HG02884 (cell line): ENCODE data around the gene NAA35.
"Not testable (repeated sequence)": the region's sequence is repeated elsewhere in the genome, so short reads cannot be mapped to it uniquely, and the experiment has no call there.

Experiments used
- ATAC-seq: cut with Tn5 transposase; IDR thresholded peaks from one replicate; pipeline ENCODE4 v1.9.1; 2021; ENCODE audit warnings: mild to moderate bottlenecking, moderate library complexity; ENCODE audit not compliant: unreplicated experiment

NAA35 gene

GRCh38 chr9:85940832-85941621 lies at the start of gene NAA35:
NAA35 (plus strand) TSS chr9:85941146; CDS start chr9:85942160, 1,014 bp downstream.
- ATAC-seq: peak; percentile 89

- ATAC-seq: no peak
Measured at GRCh38 chr9:85892401-85892800, 48.5 kb upstream of the NAA35 start.

DNA sequence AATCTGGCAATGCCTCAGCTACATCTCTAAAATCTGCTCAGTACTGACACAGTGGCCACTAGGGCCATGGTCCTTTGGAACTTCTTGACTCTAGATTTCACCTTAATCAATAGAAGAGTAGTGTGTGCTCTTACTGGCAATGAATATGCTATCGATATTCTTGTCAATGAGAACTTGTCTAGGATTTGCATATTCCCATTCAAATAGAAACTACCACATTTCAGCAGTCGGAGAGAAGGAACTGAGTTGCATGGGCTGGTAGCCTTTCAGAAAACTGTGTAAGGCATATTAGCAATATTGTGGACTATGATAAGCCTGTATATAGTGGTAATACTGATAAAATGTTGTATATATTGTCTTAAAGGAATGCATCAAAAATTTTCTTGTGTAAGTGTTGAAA lies 45.3 kb upstream of the NAA35 start:
- ATAC-seq: peak; percentile 60

DNA sequence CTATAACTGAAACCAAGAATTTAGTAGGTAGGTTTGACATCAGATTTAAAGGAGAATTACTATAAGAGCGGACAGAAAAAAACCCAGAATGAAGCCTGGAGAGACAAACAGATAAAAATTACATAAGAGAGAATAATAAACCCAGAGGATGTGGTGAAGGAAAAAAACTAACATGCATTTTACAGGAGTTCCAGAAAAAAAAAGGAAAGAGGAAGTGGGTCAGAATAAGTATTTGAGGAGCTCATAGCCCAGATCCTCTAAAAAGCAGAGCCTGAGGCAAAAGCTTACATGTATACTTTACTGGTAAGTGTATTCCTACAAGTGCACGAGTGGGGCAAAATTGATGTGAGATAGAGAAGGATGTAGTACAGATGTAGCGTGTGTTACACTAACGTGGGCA lies 43.1 kb upstream of the NAA35 start:
- no peak for ATAC-seq

GRCh38 chr9:85898332-85898731 lies 42.6 kb upstream of the NAA35 start:
- no peak for ATAC-seq

DNA sequence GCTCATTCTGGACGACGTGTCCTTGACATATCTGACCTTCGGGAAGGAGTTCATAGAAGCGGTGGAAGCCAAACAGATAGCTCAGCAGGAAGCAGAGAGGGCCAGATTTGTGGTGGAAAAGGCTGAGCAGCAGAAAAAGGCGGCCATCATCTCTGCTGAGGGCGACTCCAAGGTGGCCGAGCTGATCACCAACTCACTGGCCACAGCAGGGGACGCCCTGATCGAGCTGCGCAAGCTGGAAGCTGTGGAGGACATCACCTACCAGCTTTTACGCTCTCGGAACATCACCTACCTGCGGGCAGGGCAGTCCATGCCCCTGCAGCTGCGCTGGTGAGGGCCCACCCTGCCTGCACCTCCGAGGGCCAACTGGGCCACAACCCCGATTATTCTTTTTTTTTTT lies 41.6 kb upstream of the NAA35 start:
- ATAC-seq: no peak

GRCh38 chr9:85900504-85901201 lies 40.3 kb upstream of the NAA35 start:
- ATAC-seq: no peak

GRCh38 chr9:85904975-85905374 lies 36.0 kb upstream of the NAA35 start:
- ATAC-seq: no peak

- ATAC-seq: no peak
Measured at GRCh38 chr9:85905957-85906356, 35.0 kb upstream of the NAA35 start.

- no peak for ATAC-seq
Measured at GRCh38 chr9:85909390-85909789, 31.6 kb upstream of the NAA35 start.

DNA sequence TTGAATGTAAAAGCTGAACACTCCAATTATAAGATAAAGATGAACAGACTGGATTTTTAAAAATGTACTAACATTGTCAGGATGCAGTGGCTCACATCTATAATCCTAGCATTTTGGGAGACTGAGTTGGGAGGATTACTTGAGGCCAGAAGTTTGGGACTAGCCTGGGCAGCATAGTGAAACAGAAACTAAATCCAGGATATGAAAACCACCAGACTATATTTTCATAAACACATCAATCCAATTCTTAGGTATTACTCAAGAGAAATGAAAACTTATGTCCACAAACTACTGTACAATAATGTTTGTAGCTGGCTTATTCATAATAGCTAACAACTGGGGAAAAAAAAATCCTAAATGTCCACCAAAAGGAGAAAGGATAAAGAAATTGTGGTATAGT lies 26.8 kb upstream of the NAA35 start:
- no peak for ATAC-seq

- no peak for ATAC-seq
Measured at GRCh38 chr9:85917756-85918155, 23.2 kb upstream of the NAA35 start.

- no peak for ATAC-seq
Measured at GRCh38 chr9:85925493-85925892, 15.5 kb upstream of the NAA35 start.

DNA sequence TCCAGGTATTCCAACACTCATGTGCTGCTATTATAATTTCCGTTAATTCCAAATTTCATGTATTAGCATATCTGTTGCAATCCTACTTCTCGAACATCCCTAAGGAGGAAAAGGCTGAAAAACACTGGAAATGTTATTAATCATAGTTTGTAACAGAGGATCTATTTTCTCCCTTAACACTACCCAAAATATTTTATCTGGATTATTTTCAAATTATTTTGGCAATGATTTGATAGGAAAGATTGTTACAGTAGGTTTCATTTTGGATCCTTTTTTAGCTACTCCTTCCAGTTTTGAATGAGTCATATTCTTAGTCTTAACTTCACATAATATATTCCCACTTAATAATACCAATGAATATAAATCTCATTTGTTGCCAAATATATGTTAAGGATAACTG lies 13.9 kb upstream of the NAA35 start:
- ATAC-seq: no peak

DNA sequence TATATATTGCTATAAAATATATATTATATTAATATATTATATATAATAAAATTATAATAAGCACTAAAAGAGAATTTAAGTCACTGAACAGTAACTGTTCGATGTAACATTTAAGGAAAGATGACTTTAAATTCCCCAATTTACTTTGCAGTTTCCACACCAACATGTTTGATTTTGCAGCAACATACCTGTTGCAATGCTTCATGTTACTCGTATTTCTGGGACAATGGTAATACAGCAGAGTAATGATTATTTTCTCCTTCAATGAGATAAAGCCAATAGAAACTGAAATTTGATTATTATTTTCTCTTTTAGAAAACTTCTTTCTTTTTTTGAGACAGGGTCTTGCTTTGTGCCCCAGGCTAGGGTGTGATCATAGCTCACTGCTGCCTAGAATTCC lies 9.5 kb upstream of the NAA35 start:
- no peak for ATAC-seq

DNA sequence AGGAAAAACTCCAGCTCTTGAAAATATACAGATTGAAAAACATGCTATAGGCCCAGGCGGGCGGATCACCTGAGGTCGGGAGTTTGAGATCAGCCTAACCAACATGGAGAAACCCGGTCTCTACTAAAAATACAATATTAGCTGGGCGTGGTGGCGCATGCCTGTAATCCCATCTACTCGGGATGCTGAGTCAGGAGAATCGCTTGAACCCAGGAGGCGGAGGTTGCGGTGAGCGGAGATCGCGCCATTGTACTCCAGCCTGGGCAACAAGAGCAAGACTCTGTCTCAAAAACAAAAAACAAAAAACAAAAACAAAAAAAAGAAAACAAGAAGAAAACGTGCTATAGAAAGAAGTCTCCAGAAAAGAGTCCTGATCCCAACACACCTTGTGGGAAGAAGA lies 5.0 kb upstream of the NAA35 start:
- ATAC-seq: not testable (repeated sequence)

GRCh38 chr9:85940275-85940831 lies 593 bp upstream of the NAA35 start:
- no peak for ATAC-seq

DNA sequence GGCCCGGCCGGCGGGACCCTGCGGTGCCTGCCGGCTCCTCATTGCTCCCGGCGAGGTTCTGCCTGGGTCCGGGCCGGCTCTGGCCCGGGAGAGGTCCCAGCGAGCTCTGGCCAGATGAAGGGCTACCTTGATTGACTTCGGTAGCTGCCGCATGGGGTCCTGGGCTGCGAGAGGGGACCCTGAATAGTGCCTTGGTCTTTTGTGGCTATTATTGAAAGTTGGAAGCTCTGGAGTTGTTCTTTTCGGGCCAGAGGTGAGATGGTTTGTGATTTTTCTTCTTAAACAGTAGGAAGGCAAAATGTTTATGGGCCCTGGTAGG lies 635 bp downstream of the NAA35 start:
- no peak for ATAC-seq

GRCh38 chr9:85941966-85942912 lies 1.3 kb downstream of the NAA35 start:
- no peak for ATAC-seq

DNA sequence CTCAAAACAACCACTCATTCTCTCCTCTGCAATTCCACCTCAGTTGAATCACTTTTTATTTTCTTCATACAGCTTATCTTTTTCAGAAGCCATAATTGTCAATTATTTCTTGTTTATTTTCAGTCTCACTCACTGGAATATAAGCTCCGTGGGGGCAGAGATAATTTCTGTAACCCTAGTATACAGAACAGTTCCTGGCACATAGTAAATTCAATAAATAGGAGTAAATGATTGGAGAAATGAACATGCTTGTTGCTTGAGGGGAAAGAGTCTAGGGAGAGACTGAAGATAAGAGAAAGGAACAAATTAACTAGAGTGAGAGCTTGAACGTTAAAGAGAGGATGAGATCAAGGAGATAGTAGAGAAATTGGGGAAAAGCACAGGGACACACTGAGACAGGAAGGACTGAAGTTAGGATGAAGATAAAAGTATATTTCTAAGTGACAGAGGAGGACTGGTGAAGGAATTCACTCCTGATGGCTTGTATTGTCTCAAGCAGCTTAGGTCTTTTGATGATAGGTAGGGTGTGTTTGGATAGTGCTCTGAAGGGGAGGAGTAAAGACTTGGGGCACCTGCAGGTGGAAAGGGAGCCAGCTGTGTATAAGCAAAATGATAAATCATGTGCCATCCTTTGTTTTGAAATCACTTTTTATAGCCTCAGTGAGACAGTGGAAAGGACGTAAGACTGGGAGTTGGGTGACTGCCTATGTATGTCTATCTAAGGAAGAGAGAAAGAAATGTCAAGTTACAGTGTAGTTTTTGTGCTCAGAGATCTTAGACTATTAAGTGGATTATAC lies 2.2 kb downstream of the NAA35 start:
- ATAC-seq: no peak
